Measurements from ENCODE around the gene ARL2BP. TPM values are rescaled to one million over a fixed set of nuclear protein-coding genes. Genes with fewer than 3 reads are reported as not detected.
"Not testable (repeated sequence)": the region's sequence is repeated elsewhere in the genome, so short reads cannot be mapped to it uniquely, and the experiment has no call there.

The ARL2BP gene
- 10 to 100 TPM; 70.0 to 82.8 (median 77.5) TPM for polyA plus RNA-seq (ENCODE audit: insufficient read length in 4 of 4)

GRCh38 chr16:57244767-57245471 is at the start of gene ARL2BP:
ARL2BP (plus strand) TSS chr16:57245259; CDS start chr16:57245368, 109 bp downstream.
- peak; percentile 83 to 90 (median 89) for DNase-seq (ENCODE audit: low read depth in 4 of 4, low spot score in 2 of 4)

DNA sequence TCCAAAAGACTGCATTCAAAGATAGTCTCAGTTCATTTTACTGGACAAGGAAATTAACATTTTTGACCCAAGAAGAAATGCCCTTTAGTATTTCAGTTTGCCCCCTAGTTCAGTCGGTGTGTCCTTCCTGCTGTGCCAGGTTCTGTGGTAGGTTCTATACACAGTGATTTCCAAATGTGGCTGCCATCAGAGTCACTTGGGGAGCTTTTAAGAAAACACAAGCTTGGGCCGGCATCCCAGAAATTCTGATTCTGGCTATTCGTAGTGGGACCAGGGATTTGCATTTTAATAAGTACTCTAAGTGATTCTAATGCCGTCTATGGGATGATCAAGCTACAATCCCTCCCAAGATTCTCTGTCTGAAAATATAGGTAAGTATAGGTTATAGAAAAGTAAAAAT is 48.8 kb upstream of the ARL2BP start:
- no peak for DNase-seq (ENCODE audit: low read depth in 4 of 4, low spot score in 2 of 4)

DNA sequence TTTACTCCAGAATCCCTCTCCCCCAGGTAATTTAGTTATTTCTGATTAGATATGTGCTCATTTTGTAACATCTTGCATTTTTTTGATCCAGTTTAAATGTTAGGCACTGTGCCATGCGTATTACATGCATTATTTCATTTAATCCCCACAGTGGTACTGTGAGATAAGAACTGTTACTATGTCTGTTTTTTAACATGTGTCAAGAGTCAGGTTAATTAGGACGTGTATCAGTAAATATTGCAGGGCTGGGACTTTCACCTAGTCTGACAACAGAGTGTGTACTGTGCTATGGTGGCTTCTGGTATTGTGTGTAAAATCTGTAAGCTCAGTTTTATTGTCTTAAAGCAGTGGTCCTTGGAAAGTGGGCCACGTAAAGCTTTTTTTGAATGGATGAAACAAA is 48.3 kb upstream of the ARL2BP start:
- DNase-seq (ENCODE audit: low read depth in 4 of 4, low spot score in 2 of 4) = no peak

DNA sequence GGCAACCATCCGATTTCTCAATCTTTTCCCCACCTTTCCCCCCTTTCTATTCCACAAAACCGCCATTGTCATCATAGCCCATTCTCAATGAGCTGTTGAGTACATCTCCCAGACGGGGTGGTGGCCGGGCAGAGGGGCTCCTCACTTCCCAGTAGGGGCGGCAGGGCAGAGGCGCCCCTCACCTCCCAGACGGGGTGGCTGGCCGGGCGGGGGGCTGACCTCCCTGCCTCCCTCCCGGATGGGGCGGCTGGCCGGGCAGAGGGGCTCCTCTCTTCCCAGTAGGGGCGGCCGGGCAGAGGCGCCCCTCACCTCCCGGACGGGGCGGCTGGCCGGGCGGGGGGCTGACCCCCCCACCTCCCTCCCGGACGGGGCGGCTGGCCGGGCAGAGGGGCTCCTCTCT is 44.7 kb upstream of the ARL2BP start:
- DNase-seq (ENCODE audit: low read depth in 4 of 4, low spot score in 2 of 4) = not testable (repeated sequence)

DNA sequence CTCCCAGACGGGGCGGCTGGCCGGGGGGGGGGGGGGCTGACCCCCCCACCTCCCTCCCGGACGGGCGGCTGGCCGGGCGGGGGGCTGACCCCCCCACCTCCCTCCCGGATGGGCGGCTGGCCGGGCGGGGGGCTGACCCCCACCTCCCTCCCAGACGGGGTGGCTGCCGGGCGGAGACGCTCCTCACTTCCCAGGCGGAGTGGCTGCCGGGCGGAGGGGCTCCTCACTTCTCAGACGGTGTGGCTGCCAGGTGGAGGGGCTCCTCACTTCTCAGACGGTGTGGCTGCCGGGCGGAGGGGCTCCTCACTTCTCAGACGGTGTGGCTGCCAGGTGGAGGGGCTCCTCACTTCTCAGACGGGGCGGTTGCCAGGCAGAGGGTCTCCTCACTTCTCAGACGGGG is 44.1 kb upstream of the ARL2BP start:
- DNase-seq (ENCODE audit: low read depth in 4 of 4, low spot score in 2 of 4) = not testable (repeated sequence)

GRCh38 chr16:57202095-57202886 is 42.8 kb upstream of the ARL2BP start:
- DNase-seq (ENCODE audit: low read depth in 4 of 4, low spot score in 2 of 4) = no peak

DNA sequence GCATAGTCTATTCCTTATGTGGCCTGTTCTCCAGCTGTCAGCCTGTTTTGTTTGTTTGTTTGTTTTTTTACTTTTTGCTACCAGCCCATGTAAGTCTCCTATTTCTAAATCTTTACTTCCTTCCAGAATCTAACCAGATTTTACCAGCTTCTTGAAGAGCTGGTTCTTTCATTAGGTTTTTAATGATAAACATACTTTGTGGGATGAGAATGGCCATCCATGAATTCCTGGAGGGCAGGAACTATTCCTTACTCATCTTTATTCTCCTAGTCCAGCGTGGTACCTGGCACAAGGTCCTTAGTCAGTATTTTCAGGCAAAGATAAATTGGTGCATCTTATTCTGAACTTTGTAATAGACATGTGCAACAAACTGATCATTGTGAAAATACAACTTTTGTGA is 41.6 kb upstream of the ARL2BP start:
- DNase-seq (ENCODE audit: low read depth in 4 of 4, low spot score in 2 of 4) = no peak

DNA sequence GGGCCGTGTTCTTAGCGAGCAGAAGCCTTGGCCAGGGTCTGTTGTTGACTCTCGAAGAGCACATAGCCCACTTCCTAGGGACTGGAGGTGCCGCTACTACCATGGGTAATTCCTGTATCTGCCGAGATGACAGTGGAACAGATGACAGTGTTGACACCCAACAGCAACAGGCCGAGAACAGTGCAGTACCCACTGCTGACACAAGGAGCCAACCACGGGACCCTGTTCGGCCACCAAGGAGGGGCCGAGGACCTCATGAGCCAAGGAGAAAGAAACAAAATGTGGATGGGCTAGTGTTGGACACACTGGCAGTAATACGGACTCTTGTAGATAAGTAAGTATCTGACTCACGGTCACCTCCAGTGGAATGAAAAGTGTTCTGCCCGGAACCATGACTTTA is 40.4 kb upstream of the ARL2BP start:
- no peak for DNase-seq (ENCODE audit: low read depth in 4 of 4, low spot score in 2 of 4)

GRCh38 chr16:57208926-57209325 is 36.1 kb upstream of the ARL2BP start:
- DNase-seq (ENCODE audit: low read depth in 4 of 4, low spot score in 2 of 4) = no peak

- no peak for DNase-seq (ENCODE audit: low read depth in 4 of 4, low spot score in 2 of 4)
These were observed 35.3 kb upstream of the ARL2BP start for GRCh38 chr16:57209780-57210179.

GRCh38 chr16:57213462-57213861 is 31.6 kb upstream of the ARL2BP start:
- no peak for DNase-seq (ENCODE audit: low read depth in 4 of 4, low spot score in 2 of 4)

DNA sequence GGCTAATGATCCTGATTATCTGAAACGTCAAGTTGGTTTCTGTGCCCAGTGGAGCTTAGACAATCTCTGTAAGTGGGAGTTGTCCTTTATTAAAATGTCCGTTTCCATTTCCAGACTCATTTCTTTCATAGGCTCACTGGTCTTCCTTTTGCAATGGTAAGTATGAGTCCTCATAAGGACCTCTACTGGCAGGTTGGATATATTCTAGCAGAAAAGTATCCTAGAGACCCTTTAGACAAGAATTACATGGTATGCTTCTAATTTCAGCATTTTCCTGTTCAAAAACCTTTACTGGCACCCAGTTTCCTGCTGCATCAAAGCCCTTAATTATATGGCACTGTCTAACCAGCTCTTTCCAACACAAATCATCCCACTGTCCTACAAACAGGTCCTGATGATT is 28.1 kb upstream of the ARL2BP start:
- no peak for DNase-seq (ENCODE audit: low read depth in 4 of 4, low spot score in 2 of 4)

- no peak for DNase-seq (ENCODE audit: low read depth in 4 of 4, low spot score in 2 of 4)
These were observed 22.0 kb upstream of the ARL2BP start for GRCh38 chr16:57223057-57223456.

GRCh38 chr16:57224651-57225335 is 20.3 kb upstream of the ARL2BP start:
- no peak for DNase-seq (ENCODE audit: low read depth in 4 of 4, low spot score in 2 of 4)

DNA sequence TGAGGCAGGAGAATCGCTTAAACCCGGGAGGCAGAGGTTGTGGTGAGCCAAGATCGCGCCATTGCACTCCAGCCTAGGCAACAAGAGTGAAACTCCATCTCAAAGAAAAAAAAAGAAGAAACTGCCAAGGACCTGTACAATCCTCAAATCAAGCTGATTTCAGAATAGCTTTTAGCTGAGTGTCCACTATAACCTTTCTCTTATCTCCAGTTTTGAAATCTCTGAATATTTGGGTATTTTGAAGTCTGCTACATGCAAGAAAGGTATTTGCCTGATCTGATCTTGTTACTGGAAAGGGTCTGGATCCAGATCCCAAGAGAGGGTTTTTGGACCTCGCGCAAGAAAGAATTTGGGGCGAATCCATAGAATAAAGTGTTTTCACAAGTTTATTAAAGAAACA is 19.1 kb upstream of the ARL2BP start:
- DNase-seq (ENCODE audit: low read depth in 4 of 4, low spot score in 2 of 4) = no peak

- no peak for DNase-seq (ENCODE audit: low read depth in 4 of 4, low spot score in 2 of 4)
These were observed 18.1 kb upstream of the ARL2BP start for GRCh38 chr16:57226701-57227621.

DNA sequence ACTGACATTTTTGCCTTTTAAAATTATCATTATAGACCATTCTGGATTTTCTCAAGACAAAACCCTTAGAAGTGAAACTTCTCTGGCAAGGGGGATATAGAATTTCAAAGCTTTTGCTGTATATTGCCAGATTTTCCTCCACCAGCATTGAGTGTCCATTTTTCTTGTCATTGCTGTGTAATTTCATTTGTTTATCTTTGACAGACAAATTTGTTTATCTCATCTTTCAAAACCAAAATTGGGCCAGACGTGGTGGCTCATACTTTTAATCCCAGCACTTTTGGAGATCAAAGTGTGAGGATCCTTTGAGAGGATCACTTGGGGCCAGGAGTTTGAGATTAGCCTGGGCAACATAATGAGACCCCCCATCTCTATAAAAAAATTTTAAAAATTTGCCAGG is 16.0 kb upstream of the ARL2BP start:
- no peak for DNase-seq (ENCODE audit: low read depth in 4 of 4, low spot score in 2 of 4)

DNA sequence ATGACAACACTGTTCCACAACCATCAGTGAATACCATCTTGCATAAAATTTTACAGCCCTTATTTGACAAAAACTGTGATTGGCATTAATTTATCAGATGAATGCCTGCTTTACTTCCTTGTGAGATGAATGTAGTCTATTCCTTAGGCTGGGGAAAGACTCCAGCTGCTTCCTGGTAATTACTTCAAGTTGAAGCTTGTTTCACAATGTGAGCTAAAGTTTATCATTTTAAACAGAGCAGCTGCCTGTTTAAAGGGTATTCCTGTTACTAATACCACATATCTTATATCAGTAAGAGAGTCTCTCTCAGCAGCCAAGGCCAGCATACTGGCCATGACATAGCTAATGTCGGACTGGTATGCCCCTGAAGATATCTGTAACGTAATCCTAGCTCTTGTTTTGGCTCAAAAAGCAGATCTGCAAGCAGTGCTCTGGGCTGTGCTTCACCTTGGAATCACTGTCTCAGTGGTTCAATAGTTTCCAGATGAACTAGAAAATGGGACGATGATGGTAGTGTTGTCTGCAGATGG is 13.2 kb upstream of the ARL2BP start:
- DNase-seq (ENCODE audit: low read depth in 4 of 4, low spot score in 2 of 4) = no peak

DNA sequence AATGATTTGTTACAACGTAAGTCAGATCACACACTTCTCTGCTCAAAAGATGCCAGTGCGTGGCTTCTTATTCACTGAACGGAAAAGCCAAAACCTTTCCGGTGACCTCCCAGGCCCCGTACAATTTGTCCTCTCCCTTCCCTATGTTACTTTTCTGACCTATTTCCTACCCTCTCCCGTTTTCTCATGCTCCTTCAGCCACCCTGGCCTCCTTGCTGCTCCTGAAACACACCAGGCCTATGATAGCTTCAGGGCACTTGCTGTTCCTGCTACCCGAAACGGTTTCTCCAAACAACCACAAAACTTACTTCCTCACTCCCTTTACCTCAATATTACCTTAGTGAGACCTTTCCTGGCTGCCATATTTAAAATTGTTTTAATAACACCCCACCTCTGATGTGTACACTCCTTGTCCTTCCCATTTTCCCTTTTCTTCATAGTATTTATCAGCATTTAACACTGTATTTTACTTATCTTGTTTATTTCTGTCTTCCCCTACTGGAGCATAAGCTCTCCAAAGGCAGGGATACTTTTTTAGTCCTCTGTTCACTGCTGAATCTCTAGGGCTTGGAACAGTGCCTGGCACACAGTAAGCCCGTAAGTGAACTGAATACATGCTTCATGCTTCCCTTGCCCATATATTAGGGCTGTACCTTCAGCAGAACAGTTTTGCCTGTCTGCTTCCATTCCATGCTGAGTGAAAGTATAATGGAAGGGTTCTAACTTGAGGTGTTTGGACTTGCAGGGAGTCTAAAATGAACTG is 10.9 kb upstream of the ARL2BP start:
- DNase-seq (ENCODE audit: low read depth in 4 of 4, low spot score in 2 of 4) = no peak
